ENCODE results near the gene GLT6D1. TPM values are rescaled to one million over a fixed set of nuclear protein-coding genes. Genes with fewer than 3 reads are reported as not detected.

GLT6D1 gene
- total and polyA plus RNA-seq, 5 experiments from 2014 or later, result not detected

DNA sequence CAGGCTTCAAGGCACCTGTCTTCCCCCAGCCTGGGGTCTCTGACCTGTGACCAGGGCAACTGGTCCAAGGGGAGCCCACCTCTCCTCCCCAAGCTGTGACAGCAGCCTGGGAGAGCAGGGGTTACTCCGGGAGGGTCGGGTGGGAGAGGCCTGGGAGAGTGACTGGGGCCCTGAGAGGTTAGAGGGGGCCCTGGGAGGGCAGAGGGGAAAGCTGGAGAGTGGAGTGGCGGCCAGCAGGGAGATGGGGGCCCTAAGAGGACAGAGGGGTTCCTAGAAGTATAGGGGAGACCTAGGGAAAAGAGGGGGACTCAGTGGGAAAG is 24.1 kb upstream of the GLT6D1 start:
- no peak for ATAC-seq
- POLR2A ChIA-PET, result no interaction called here

DNA sequence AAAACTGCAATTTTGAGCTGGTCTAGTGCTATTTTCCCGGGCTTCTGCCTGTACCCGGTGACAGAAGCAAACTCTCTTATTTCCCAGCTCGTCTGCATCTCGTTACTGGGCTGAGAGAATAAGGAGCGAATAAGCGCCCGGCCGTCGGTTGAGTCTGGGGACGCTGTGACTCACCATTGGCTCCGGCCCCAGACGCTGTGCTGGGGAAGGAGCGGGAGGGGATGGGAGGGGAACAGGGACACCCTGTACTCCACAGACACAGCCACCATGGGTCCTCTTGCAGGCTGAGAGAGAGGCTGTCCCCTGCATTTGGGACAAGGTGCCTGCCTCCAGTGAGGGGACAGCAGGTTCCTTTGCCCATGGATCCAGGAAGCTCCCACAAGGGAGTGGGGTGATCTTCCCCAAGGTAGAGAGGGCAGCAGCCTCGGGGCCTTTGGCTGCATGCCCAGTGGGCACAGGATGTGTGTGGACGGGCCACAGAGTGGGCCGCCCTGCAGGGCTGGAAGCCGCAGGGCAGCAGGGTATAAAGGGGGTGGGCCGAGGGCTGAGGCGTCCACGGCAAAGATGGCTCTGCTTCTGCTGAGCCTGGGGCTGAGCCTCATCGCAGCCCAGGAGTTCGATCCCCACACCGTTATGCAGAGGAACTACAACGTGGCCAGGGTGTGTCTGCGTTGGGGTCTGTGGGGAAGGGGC is 23.6 kb upstream of the GLT6D1 start, which contains the start of gene LCN9:
TSS of gene LCN9 (plus strand) at position 552 of the 693 bp plus-strand sequence. CDS start at position 565, 13 bp downstream.
- DNase-seq (no peak), ATAC-seq (no peak)
- Mint-ChIP-seq H3K27me3 (peaks cover 0 to 6% (median 0%) of the 10 kb centered on the region in 5 donors), H3K4me3 (no peak within 1 kb of the TSS), H3K9me3 (no peaks in the 10 kb centered on the region), H3K36me3 (no peaks in the 10 kb centered on the region), H3K27ac (no peak within 1 kb of the TSS), H3K4me1 (no peaks in the 10 kb centered on the region)
- POLR2A ChIA-PET, result no interaction called here

More for the DNA sequence above, 24.1 kb upstream of the GLT6D1 start:
- no peaks in the 10 kb centered on the region for H3K9me3 Mint-ChIP-seq
- no peak overlapping the region for H3K4me3 Mint-ChIP-seq
- DNase-seq, result no peak
- H3K27me3 Mint-ChIP-seq, result peaks cover 0 to 3% (median 0%) of the 10 kb centered on the region in 5 donors
- H3K27ac Mint-ChIP-seq, result no peak overlapping the region
- H3K36me3 Mint-ChIP-seq, result no peaks in the 10 kb centered on the region
- no peaks in the 10 kb centered on the region for H3K4me1 Mint-ChIP-seq

DNA sequence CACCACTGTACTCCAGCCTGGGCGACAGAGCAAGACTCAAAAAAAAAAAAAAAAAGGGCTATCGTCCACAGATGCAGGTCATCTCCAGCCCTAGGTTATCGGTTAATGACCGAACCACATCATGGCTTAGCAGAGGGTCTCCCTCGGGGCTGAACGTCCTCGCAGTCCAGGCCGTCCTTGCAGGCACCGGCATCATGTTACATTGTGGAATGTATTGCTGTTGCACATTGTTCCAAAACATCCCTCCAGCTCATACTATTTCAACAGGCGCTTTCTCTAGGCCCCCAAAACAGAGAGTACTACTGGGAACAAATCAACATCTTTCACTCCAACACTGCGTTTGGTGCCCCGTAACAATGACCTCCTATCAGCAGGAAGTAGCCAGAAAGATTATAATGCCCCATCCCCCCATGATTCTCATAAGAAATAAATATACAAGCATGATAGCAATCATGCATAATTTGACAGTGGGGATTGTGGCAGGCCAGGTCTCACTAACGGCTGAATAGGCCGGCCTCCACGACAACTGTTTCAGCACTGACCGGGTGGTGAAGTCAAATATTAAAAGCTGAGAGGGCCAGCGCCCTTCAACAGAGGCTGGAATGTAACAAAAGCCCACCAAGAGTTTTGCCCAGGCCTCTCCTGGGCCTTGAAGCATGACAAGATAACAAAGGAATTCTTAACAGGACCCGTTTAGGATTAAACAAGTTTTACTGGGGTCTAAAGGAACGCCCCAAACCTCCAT is 22.6 kb upstream of the GLT6D1 start:
- DNase-seq (no peak), ATAC-seq (no peak)
- Mint-ChIP-seq H3K4me3 (no peak overlapping the region), H3K27ac (no peak overlapping the region), H3K36me3 (no peaks in the 10 kb centered on the region), H3K4me1 (no peaks in the 10 kb centered on the region), H3K27me3 (peaks cover 0 to 8% (median 2%) of the 10 kb centered on the region in 5 donors), H3K9me3 (no peaks in the 10 kb centered on the region)
- POLR2A ChIA-PET, result no interaction called here

DNA sequence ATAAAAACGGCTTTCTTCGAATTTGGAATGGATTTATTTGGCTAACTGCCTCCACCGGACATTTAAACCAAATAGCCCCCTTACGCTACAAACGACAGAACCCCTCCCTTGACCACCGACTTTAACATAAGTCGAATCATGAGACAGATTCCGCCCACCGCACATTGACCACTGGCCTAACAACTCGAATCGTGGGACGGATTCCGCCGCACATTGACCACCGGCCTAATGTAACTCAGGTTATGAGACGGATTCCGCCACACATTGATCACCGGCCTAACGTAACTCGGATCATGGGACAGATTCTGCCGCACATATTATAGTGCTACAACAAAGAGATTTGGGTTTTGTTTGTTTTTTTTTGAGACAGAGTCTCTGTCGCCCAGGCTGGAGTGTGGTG is 21.1 kb upstream of the GLT6D1 start:
- Mint-ChIP-seq H3K27ac (no peak overlapping the region), H3K9me3 (no peaks in the 10 kb centered on the region), H3K4me1 (no peaks in the 10 kb centered on the region)

DNA sequence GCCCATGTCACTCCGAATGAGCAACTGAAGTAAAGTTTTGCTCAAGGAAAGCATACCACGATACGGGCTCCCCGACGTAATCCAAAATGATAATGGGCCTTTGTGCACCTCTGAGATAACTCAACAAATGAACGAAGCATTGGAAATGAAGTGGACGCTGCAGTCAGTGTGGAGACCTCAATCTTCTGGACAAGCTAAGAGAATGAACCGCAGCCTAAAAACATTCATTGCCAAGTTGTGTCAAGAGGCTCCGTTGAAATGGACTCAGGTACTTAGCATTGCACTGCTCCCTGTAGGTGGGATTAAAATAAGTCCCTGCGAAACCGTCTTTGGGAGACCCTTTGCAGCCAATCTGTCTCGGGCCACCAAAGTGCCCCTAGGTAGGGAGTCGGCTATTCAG is 19.9 kb upstream of the GLT6D1 start:
- Mint-ChIP-seq H3K4me1 (no peaks in the 10 kb centered on the region), H3K4me3 (no peak overlapping the region), H3K27me3 (peaks cover 2 to 12% (median 5%) of the 10 kb centered on the region in 5 donors), H3K27ac (no peak overlapping the region), H3K9me3 (no peaks in the 10 kb centered on the region), H3K36me3 (no peaks in the 10 kb centered on the region)
- POLR2A ChIA-PET, result no interaction called here
- DNase-seq (no peak), ATAC-seq (no peak)

More for the DNA sequence above, 21.1 kb upstream of the GLT6D1 start:
- Mint-ChIP-seq H3K27me3 (peaks cover 2 to 8% (median 6%) of the 10 kb centered on the region in 5 donors), H3K4me3 (no peak overlapping the region), H3K36me3 (no peaks in the 10 kb centered on the region)
- ATAC-seq (no peak), DNase-seq (no peak)
- POLR2A ChIA-PET, result no interaction called here

DNA sequence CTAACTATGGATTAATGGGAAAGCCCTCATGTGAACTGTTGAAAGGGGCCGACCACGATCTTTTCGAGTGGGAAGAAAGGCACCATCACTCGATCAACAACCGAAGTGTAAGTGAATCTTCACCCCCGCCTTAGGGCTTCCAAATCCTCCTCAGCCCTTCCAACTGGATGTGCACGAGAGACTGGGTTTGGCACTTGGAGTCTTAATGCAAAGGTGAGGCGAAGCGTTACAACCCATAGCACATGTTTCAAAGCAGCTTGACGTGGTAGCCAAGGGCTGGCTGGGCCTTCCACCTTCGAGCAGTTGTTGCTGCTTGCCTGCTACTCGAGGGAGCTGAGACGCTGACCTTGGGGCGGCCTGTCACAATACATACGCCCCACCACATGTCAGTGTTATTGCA is 18.1 kb upstream of the GLT6D1 start:
- POLR2A ChIA-PET, result no interaction called here
- Mint-ChIP-seq H3K27ac (no peak overlapping the region), H3K9me3 (peaks cover 0 to under 1% (median 0%) of the 10 kb centered on the region in 9 donors), H3K27me3 (peaks cover 2 to 12% (median 9%) of the 10 kb centered on the region in 5 donors), H3K36me3 (no peaks in the 10 kb centered on the region), H3K4me3 (no peak overlapping the region), H3K4me1 (no peaks in the 10 kb centered on the region)
- DNase-seq (no peak), ATAC-seq (no peak)

DNA sequence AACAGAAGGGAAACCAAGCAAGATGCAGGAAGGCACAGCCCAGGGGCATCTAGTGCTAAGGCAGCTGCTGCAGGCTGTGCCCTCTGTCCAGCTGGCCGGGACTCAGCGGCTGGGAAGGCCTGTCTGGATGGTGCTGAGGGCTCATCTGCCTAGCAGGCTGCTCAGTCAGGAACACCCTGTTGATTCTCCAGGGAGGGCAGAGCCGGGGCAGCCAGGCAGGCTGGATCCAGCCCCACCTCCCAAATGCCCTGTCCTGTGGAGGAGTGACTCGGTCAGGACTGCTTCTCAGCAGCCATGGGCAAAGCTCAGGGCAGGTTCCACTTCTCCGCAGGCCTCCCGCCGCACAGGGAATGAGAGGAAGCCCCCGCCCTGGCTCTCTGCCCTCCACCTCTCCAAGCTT is 16.0 kb upstream of the GLT6D1 start:
- Mint-ChIP-seq H3K27me3 (peaks cover 2 to 27% (median 11%) of the 10 kb centered on the region in 5 donors), H3K4me3 (no peak overlapping the region), H3K9me3 (peaks cover 0 to 5% (median 2%) of the 10 kb centered on the region in 9 donors), H3K4me1 (no peaks in the 10 kb centered on the region), H3K36me3 (peaks cover 0 to under 1% (median 0%) of the 10 kb centered on the region in 3 donors), H3K27ac (no peak overlapping the region)
- DNase-seq (no peak), ATAC-seq (no peak)
- POLR2A ChIA-PET, result no interaction called here

DNA sequence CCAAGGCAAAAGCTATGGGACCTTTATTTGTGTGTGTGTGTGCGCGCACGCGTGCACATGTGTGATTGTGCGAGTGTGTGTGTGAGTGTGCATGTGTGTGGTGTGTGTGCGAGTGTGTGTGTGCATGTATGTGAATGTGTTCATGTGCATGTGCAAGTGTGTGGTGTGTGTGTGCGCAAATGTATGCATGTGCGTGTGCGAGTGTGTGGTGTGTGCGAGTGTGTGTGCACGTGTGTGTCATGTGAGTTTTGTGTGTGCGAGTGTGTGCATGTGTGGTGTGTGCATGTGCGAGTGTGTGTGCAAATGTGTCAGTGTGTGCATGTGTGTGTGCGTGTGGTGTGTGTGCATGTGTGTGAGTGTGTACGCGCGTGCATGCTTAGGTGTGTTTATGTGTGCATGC is 11.1 kb upstream of the GLT6D1 start:
- peaks cover 5 to 52% (median 38%) of the 10 kb centered on the region in 9 donors for H3K9me3 Mint-ChIP-seq

DNA sequence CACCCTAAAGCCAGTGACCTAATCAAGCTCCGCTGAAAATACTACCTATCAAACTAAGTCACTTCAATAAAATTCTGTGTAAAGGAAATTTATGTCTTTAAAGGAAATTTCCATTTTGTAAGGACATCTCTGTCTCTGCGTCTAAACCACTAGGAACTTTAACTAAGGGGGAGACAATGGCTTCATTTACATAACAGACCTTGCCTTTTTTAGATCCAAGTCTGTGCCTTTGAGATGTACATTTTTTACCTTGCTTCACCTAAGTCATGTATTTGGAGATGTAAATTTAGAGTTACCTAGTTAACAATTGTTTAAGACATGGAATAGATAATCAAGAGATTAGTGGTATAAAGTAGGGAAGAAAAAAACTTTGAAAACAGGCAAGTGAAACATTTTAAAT is 10.2 kb upstream of the GLT6D1 start:
- Mint-ChIP-seq H3K27ac (no peak overlapping the region), H3K4me3 (no peak overlapping the region), H3K27me3 (peaks cover 2 to 21% (median 6%) of the 10 kb centered on the region in 5 donors), H3K36me3 (peaks cover 0 to 38% (median 5%) of the 10 kb centered on the region in 3 donors), H3K4me1 (no peaks in the 10 kb centered on the region), H3K9me3 (peaks cover 14 to 61% (median 47%) of the 10 kb centered on the region in 9 donors)
- POLR2A ChIA-PET, result no interaction called here
- DNase-seq (no peak), ATAC-seq (no peak)

More for the DNA sequence above, 11.1 kb upstream of the GLT6D1 start:
- POLR2A ChIA-PET, result no interaction called here
- Mint-ChIP-seq H3K4me3 (no peak overlapping the region), H3K36me3 (peaks cover 0 to 30% (median 2%) of the 10 kb centered on the region in 3 donors), H3K27ac (no peak overlapping the region), H3K4me1 (no peaks in the 10 kb centered on the region), H3K27me3 (peaks cover 2 to 25% (median 9%) of the 10 kb centered on the region in 5 donors)
- ATAC-seq, result no peak
- DNase-seq, result no peak

DNA sequence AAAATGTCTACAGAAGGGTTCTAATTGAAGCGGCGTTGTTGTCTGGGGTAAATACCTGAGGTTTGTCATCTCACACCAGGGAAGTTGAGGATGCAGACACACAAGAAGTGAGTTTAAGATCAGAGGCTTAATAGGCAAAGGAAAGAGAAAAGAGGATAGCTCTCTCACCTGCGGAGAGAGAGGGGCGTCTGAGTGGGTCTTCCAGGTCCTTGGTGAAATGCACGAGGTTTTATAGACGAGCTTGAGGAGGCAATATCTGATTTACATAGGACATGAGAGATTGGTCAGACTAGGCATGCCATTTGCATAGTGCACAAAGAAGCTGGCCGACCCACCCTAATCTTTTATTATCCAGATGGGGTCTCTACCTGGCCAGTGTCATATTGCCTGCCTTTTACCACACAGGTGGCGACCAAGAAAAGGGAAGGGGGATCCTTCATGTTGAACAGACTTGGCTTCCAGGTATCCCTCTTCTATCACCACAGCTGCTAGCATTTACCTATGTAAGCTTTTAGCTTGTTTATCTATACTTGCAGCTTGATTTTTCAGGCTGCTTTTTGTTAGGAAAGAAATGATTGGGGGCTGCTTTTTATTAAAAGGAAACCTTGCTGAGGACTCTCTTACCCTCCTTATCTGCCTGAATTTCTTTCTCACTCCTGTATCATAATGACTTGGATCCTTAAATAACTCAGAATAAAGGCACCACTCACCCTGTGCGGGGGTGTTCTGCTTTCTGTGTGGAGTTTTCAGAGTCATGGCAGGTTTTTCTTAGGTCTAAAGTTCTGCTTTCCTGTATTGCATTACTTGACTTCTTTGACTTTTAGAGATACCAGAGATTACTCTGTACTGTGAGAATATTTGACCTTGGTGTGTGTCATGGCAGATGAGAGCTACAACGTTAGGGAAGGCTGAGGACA is 9.4 kb upstream of the GLT6D1 start:
- H3K36me3 Mint-ChIP-seq, result peaks cover 0 to 41% (median 5%) of the 10 kb centered on the region in 3 donors
- H3K27me3 Mint-ChIP-seq, result peaks cover 2 to 21% (median 5%) of the 10 kb centered on the region in 5 donors
- H3K4me1 Mint-ChIP-seq, result no peaks in the 10 kb centered on the region
- POLR2A ChIA-PET, result no interaction called here
- no peak overlapping the region for H3K4me3 Mint-ChIP-seq
- H3K9me3 Mint-ChIP-seq, result peaks cover 21 to 68% (median 55%) of the 10 kb centered on the region in 9 donors
- no peak for ATAC-seq
- peak overlapping the region in 1 of 10 donors; percentile 59 for H3K27ac Mint-ChIP-seq
- DNase-seq, result no peak

DNA sequence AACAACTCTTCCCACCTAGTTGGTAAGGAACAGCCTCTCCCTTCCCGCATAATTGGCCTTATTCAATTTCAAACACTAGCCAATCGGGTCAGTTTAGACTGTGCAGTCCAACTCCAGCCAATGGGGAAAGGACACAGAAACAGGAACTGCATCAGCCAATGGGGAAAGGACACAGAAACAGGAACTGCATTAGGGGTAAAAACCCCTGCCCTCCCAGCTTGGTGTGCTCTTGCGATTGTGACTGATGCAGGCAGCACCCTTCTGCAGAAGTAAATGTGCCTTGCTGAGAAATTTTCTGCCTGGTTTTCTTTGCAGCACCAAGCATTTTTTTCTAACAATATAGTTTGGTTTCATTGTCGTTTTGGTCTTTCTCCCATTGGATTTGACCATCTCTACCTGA is 8.5 kb upstream of the GLT6D1 start:
- Mint-ChIP-seq H3K9me3 (peaks cover 28 to 77% (median 63%) of the 10 kb centered on the region in 9 donors), H3K36me3 (peaks cover 0 to 49% (median 5%) of the 10 kb centered on the region in 3 donors)
- no peak for ATAC-seq

DNA sequence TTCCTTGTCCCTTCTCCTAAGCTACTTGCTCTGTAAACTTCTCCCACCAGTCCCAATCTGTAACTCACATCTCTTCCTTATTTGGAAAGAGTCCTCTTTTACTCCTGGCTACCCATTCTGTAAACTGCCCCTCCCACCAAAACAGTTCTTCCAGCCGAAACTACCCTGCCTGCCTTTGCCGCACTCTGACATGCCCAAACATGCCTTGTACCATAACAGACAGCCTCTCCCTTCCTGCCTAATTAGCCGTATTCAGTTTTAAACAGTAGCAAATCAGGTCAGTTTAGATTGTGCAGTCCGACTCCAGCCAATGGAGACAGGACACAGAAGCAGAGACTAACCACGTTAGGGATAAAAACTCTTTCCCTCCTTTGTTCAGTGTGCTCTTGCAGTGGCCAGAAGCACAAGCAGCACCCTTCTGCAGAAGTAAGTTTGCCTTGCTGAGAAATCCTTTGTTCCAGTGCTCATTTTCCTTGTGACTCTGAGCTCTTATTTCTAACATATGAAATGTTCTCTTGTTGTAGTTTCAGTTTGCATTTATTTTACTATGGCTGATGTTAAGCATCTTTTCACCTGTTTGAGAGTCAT is 5.4 kb upstream of the GLT6D1 start:
- Mint-ChIP-seq H3K9me3 (peaks cover 28 to 68% (median 56%) of the 10 kb centered on the region in 9 donors), H3K4me3 (no peak overlapping the region), H3K27ac (no peak overlapping the region), H3K27me3 (peaks cover 8 to 30% (median 14%) of the 10 kb centered on the region in 5 donors), H3K4me1 (no peaks in the 10 kb centered on the region), H3K36me3 (peaks cover 0 to 51% (median 5%) of the 10 kb centered on the region in 3 donors)
- POLR2A ChIA-PET, result no interaction called here
- DNase-seq (no peak), ATAC-seq (no peak)

More for the DNA sequence above, 8.5 kb upstream of the GLT6D1 start:
- H3K27me3 Mint-ChIP-seq, result peaks cover 2 to 28% (median 8%) of the 10 kb centered on the region in 5 donors
- no peaks in the 10 kb centered on the region for H3K4me1 Mint-ChIP-seq
- no peak for DNase-seq
- no peak overlapping the region for H3K4me3 Mint-ChIP-seq
- no peak overlapping the region for H3K27ac Mint-ChIP-seq
- POLR2A ChIA-PET, result no interaction called here
